Colonic mucosa (tissue), 4 donors: ENCODE results near the gene PSME2. TPM values are rescaled to one million over a fixed set of nuclear protein-coding genes. Genes with fewer than 3 reads are reported as not detected.

Experiments used
- DNase-seq: peaks from one replicate; pipeline ENCODE4 v3.0.0-alpha.2; 2020
- H3K27ac ChIP-seq: fragments of 200-600 bp; one replicate; pipeline ENCODE4 v1.8.0; 2021
- H3K27me3 ChIP-seq: fragments of 200-600 bp; one replicate; pipeline ENCODE4 v1.8.0; 2021
- H3K36me3 ChIP-seq: fragments of 200-600 bp; one replicate; pipeline ENCODE4 v1.8.0; 2021
- H3K4me1 ChIP-seq: fragments of 200-600 bp; one replicate; pipeline ENCODE4 v1.8.0; 2021; ENCODE audit warnings: mild to moderate bottlenecking
- H3K4me3 ChIP-seq: fragments of 200-600 bp; one replicate; pipeline ENCODE4 v1.8.0; 2021
- H3K9ac ChIP-seq, 2 donors: one replicate each; pipeline ENCODE4 v1.7.0; 2013; ENCODE audit warnings: control low read depth in 2 of 2, low read depth in 2 of 2, low read length in 2 of 2
- H3K9me3 ChIP-seq: fragments of 200-600 bp; one replicate; pipeline ENCODE4 v1.8.0; 2021
- intact Hi-C: fragments of 100-400 bp; cut with DNase I; formaldehyde crosslinking; loops from one replicate; pipeline ENCODE4 v1.14.1; 2022
- total RNA-seq, 2 donors: library from RNA; stranded (reverse); fragmentation: NEBNext Ultra II Directional in 1 of 2; extraction: Animal tissue kit (Norgen Biotek cat#: 25700) in 1 of 2; gene quantifications; one replicate each; pipeline ENCODE4 v1.2.1, GENCODE V29; 2021
- TF ChIP-seq, protein P1 (sequence below): fragments of 200-600 bp; IDR thresholded peaks from one replicate; pipeline ENCODE4 v1.8.0; 2022; ENCODE audit warnings: antibody characterized with exemption, mild to moderate bottlenecking
- donor health status: healthy.
- donor health status: DM: no; HTN: no; CAD: no.
- donor health status: DM: no; HTN: no; CAD: no.

PSME2 gene
- total RNA-seq, 2 donors from 2014 or later, result 151 to 320 TPM

- Histone ChIP-seq H3K4me3 (no peak overlapping the region), H3K9ac (peak overlapping the region; percentile 13 to 14), H3K27me3 (no peaks in the 10 kb centered on the region), H3K27ac (peak overlapping the region; percentile 94), H3K9me3 (no peaks in the 10 kb centered on the region), H3K36me3 (peaks cover 13% of the 10 kb centered on the region), H3K4me1 (peaks cover 25% of the 10 kb centered on the region)
- DNase-seq, result no peak
- intact Hi-C loops, result no loop called here
- TF ChIP-seq, protein P1, sequence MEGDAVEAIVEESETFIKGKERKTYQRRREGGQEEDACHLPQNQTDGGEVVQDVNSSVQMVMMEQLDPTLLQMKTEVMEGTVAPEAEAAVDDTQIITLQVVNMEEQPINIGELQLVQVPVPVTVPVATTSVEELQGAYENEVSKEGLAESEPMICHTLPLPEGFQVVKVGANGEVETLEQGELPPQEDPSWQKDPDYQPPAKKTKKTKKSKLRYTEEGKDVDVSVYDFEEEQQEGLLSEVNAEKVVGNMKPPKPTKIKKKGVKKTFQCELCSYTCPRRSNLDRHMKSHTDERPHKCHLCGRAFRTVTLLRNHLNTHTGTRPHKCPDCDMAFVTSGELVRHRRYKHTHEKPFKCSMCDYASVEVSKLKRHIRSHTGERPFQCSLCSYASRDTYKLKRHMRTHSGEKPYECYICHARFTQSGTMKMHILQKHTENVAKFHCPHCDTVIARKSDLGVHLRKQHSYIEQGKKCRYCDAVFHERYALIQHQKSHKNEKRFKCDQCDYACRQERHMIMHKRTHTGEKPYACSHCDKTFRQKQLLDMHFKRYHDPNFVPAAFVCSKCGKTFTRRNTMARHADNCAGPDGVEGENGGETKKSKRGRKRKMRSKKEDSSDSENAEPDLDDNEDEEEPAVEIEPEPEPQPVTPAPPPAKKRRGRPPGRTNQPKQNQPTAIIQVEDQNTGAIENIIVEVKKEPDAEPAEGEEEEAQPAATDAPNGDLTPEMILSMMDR, result no peak
Observed at GRCh38 chr14:24139272-24139934, 7.0 kb downstream of the PSME2 start.

DNA sequence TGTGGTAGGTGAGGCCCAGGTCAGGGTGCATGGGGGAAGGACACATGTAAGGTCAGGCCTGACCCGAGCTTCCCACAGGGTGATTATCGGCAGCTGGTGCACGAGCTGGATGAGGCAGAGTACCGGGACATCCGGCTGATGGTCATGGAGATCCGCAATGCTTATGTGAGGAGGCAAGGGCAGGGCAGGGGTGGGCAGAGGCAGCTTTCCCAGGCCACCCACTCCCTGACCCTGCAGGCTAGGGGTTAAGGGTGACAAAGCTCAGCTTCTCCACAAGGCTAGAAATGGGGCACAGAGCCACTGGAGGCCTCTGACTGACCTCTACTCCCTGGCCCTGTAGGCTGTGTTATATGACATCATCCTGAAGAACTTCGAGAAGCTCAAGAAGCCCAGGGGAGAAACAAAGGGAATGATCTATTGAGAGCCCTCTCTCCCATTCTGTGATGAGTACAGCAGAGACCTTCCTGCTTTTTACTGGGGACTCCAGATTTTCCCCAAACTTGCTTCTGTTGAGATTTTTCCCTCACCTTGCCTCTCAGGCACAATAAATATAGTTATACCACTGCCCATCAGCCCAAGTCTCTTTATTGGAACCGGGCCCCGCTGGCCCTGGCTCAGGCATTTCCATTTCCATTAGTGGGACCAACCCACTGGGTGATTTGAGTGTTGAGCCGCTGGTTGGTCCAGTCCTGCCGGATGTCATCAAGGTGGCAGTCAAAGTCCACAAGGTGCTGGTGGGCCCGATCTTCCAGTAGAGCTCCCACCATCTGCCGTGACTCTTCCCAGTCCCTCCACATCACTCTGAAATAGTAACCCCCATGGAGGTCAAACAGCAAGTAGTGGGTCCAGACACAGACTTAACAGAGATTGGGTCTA is 7.8 kb downstream of the PSME2 start:
- H3K36me3 ChIP-seq, result peaks cover 13% of the 10 kb centered on the region
- H3K27me3 ChIP-seq, result no peaks in the 10 kb centered on the region
- no peak for DNase-seq
- H3K9ac ChIP-seq, result no peak overlapping the region
- peaks cover 25% of the 10 kb centered on the region for H3K4me1 ChIP-seq
- H3K9me3 ChIP-seq, result no peaks in the 10 kb centered on the region
- no peak overlapping the region for H3K4me3 ChIP-seq
- TF ChIP-seq, protein P1, result no peak
- H3K27ac ChIP-seq, result no peak overlapping the region
- intact Hi-C loops, result no loop called here

DNA sequence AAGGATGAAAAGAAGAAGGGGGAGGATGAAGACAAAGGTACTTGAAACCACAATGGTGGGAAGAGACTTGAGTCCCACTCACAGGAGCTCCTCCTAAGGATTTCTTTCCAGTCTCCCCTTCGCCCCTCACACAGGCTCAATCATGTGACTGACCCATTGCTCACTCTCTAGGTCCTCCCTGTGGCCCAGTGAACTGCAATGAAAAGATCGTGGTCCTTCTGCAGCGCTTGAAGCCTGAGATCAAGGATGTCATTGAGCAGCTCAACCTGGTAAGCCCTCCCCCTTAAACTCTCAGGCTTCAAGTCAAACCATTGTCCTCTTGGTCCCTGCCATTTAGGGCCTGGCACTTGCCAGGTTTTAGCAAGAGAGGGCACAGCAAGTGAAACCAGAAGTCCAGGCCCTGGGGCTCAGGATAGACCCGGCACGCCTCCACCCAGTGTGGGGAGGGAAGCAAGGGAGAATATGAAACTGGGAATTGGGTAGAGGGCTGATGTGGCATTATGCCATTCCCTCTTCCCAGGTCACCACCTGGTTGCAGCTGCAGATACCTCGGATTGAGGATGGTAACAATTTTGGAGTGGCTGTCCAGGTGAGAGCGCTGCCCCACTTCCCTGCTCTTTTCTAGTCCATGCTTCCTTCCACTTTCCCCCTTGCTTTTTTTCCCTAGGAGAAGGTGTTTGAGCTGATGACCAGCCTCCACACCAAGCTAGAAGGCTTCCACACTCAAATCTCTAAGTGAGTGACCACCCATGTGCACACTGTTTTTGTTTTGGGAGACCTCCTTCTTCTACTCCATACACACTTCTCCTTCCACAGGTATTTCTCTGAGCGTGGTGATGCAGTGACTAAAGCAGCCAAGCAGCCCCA is 8.6 kb downstream of the PSME2 start:
- H3K4me1 ChIP-seq, result peaks cover 25% of the 10 kb centered on the region

DNA sequence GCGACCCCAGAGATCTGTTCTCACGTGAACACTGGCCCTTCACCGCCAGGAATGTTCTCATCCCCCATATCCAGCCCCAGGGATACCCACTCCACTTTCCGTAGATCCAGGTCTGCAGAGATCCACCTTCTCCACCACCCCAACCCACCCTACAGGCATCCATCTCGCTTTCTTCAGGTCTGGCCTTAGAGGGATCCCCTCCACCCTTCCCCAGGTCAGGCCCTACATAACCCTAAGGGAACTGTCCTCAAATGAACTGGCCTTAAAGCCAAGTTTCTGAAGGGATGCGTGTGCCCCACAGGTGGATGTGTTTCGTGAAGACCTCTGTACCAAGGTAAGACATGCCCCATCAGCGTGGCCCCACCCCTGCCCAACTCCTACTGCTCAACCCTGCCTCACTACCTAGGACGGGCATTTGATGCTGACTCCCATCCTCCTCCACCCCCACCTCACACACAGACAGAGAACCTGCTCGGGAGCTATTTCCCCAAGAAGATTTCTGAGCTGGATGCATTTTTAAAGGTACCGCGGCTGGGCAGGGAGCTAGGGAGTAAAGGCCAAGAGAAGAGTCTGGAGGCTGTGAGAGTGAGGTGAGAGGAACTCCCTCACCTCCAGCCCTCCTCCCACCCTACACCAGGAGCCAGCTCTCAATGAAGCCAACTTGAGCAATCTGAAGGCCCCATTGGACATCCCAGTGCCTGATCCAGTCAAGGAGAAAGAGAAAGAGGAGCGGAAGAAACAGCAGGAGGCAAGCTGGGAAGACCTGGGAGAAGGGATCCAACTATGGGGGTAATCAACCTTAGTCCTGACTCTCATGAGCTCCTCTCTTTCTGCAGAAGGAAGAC is 9.5 kb downstream of the PSME2 start:
- peak; percentile 49 for DNase-seq
- H3K27me3 ChIP-seq, result no peaks in the 10 kb centered on the region

More for the DNA sequence above, 8.6 kb downstream of the PSME2 start:
- Histone ChIP-seq H3K27me3 (no peaks in the 10 kb centered on the region), H3K9ac (peak overlapping the region in 1 of 2 donors; percentile 90), H3K4me3 (no peak overlapping the region), H3K36me3 (peaks cover 13% of the 10 kb centered on the region), H3K9me3 (no peaks in the 10 kb centered on the region), H3K27ac (no peak overlapping the region)
- intact Hi-C loops, result no loop called here
- TF ChIP-seq, protein P1, result no peak
- DNase-seq, result no peak

More for the DNA sequence above, 9.5 kb downstream of the PSME2 start:
- intact Hi-C loops, result no loop called here
- Histone ChIP-seq H3K9me3 (no peaks in the 10 kb centered on the region), H3K9ac (peak overlapping the region; percentile 90 to 100), H3K4me1 (peaks cover 19% of the 10 kb centered on the region), H3K27ac (peak overlapping the region; percentile 91), H3K4me3 (peak overlapping the region; percentile 90), H3K36me3 (peaks cover 13% of the 10 kb centered on the region)
- TF ChIP-seq, protein P1, result no peak
